ENCODE data around the gene RPL18A.
"Not testable (repeated sequence)": the region's sequence is repeated elsewhere in the genome, so short reads cannot be mapped to it uniquely, and the experiment has no call there.

The RPL18A gene

GRCh38 chr19:17866964-17867486, 7.3 kb downstream of the RPL18A start:
- DNase-seq = no peak

GRCh38 chr19:17868669-17869068, 9.0 kb downstream of the RPL18A start:
- no peak for DNase-seq

GRCh38 chr19:17869114-17869608, 9.5 kb downstream of the RPL18A start:
- no peak for DNase-seq

GRCh38 chr19:17871032-17871877, 11.5 kb downstream of the RPL18A start:
- no peak for DNase-seq

GRCh38 chr19:17871878-17872250, 12.2 kb downstream of the RPL18A start, which contains the start of gene SLC5A5:
Gene SLC5A5, plus strand, starts transcription at chr19:17871945. Its CDS starts 375 bp downstream, at chr19:17872320.
- DNase-seq = peak in 1 of 4 experiments; percentile 37

- no peak for DNase-seq
Measured at GRCh38 chr19:17872251-17873001, 12.7 kb downstream of the RPL18A start.

- DNase-seq = peak; percentile 34 to 70 (median 54)
Measured at GRCh38 chr19:17873786-17874757, 14.4 kb downstream of the RPL18A start.

- no peak for DNase-seq
Measured at GRCh38 chr19:17874758-17875135, 15.0 kb downstream of the RPL18A start.

GRCh38 chr19:17877696-17878095, 18.0 kb downstream of the RPL18A start:
- DNase-seq = no peak

GRCh38 chr19:17879466-17879865, 19.8 kb downstream of the RPL18A start:
- DNase-seq = no peak

GRCh38 chr19:17881701-17882100, 22.0 kb downstream of the RPL18A start:
- no peak for DNase-seq

- no peak for DNase-seq
Measured at GRCh38 chr19:17883627-17884410, 24.1 kb downstream of the RPL18A start.

GRCh38 chr19:17886515-17886914, 26.8 kb downstream of the RPL18A start:
- DNase-seq = no peak

GRCh38 chr19:17887221-17887620, 27.5 kb downstream of the RPL18A start:
- not testable (repeated sequence) for DNase-seq

- DNase-seq = no peak
Measured at GRCh38 chr19:17888260-17888659, 28.6 kb downstream of the RPL18A start.

GRCh38 chr19:17889609-17890214, 30.0 kb downstream of the RPL18A start:
- no peak for DNase-seq

- DNase-seq = no peak
Measured at GRCh38 chr19:17893766-17894165, 34.1 kb downstream of the RPL18A start.

- no peak for DNase-seq
Measured at GRCh38 chr19:17902701-17903100, 43.0 kb downstream of the RPL18A start.

GRCh38 chr19:17908244-17908643, 48.5 kb downstream of the RPL18A start:
- DNase-seq = no peak

GRCh38 chr19:17909003-17909732, 49.5 kb downstream of the RPL18A start:
- no peak for DNase-seq

Data from activated naive CD4-positive, alpha-beta T cell (primary cell).